GM10266 (cell line): ENCODE data around the gene PHB1.

Experiments used
- DNase-seq: peaks from one replicate; pipeline ENCODE4 v3.0.0; 2012; ENCODE audit errors: extremely low spot score
- TF ChIP-seq, protein P1 (sequence below): IDR thresholded peaks from 2 replicates; pipeline ENCODE4 v1.5.1; 2012; ENCODE audit warnings: mild to moderate bottlenecking, low read depth; ENCODE audit not compliant: control insufficient read depth, insufficient read depth; ENCODE audit errors: missing control alignments

The PHB1 gene

DNA sequence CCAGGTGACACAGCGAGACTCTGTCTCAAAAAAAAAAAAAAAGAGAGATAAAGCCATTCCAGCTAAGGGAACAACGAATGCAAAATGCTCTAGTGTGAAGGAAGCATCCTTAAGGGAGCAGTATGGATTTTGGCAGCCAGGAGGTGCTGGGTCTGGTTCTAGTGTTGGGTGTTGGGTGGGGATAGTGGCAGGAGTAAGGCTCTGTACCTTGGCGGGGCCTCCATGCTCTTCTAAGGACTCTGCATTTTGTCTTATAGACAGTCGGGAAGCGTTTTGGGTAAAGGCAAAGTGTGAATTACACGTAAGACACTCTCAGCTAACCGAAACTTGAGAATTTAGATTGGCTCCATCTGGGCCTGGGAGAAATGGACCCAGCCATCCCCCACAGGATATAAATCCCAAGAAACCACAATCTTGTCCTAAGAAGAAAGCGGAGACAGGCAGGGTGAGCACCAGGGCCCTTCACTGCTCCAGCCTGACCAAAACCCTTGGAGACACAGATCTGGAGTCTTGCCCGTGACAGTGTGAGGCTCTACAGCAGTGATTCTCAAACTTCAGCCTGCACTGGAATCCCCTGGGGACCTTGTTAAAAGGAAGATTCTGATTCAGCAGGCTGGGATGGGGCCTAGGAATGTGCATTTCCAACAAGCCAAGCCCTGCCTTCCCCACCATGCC, 33.1 kb upstream of the PHB1 start:
- DNase-seq: no peak
- TF ChIP-seq, protein P1, sequence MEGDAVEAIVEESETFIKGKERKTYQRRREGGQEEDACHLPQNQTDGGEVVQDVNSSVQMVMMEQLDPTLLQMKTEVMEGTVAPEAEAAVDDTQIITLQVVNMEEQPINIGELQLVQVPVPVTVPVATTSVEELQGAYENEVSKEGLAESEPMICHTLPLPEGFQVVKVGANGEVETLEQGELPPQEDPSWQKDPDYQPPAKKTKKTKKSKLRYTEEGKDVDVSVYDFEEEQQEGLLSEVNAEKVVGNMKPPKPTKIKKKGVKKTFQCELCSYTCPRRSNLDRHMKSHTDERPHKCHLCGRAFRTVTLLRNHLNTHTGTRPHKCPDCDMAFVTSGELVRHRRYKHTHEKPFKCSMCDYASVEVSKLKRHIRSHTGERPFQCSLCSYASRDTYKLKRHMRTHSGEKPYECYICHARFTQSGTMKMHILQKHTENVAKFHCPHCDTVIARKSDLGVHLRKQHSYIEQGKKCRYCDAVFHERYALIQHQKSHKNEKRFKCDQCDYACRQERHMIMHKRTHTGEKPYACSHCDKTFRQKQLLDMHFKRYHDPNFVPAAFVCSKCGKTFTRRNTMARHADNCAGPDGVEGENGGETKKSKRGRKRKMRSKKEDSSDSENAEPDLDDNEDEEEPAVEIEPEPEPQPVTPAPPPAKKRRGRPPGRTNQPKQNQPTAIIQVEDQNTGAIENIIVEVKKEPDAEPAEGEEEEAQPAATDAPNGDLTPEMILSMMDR: no peak

DNA sequence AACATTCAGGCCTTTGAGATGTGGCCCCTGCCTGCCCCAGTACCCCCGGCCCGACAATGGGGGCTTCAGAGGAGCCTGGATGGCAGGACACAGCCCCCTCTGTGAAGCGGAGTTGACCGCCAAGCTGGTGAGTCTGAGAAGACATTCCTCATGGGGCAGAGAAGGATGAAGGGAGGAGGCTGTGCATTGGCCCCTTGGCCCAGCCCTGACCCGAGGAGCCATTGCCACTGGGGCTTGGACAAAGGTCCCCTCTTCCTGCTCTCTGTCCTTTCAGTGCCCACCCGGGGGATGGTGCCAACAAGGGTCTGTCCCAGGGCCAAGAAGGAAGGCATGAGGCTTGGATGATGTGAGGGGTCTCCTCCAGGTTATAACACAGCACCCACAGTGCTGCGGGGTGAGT, 30.9 kb upstream of the PHB1 start:
- TF ChIP-seq, protein P1: no peak
- DNase-seq: no peak

DNA sequence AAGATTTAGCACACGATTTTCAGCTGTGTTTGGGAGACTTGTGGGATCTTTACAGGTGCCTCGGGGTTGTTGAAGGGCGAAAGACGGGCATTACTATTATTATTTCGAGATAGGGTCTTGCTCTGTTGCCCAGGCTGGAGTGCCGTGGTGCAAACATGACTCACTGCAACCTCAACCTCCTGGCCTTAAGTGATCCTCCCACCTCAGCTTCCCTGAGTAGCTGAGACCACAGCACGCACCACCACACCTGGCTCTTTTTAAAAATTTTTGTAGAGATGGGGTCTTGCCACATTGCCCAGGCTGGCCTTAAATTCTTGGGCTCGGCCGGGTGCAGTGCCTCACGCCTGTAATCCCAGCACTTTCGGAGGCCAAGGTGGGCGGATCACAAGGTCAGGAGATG, 29.7 kb upstream of the PHB1 start:
- DNase-seq: no peak
- TF ChIP-seq, protein P1: no peak

DNA sequence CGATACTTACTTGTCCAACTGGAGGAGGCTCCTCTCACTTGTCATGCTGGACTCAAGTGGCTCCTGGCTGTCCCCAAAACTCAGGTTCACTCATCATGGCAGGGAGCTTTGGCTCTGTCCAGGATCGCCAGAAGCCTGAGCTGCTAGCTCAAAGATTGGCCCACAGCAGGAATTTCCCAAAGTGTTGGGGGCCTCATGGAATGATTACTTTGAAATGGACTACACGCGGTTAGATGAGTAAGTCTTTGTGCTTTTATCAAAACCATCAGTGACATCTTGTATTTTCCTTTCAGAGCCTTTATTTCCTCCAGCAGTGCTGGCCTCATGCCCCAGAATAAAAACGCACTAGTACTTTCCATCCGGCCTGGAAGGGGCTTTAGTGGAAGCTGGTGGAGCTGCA, 29.2 kb upstream of the PHB1 start:
- DNase-seq: no peak
- TF ChIP-seq, protein P1: no peak

DNA sequence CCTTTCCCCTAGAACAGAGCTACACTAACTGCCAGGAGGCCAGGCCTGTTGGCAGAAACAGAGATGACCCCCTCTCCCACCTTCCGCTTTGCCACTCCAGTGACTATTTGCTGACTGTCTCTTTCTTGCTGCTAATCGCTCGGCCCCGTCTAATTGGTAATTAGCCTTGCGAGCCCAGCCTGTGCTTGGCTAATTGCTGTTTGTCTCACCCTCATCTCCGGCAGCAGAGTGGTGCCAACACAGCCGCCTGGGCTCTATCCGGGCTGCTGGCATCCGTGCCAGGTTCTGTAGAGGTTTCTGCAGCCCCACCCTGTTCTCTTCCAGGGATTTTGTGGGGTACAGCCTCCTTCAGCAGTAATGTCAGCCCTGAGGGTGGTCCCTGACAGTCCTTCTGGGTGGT, 27.4 kb upstream of the PHB1 start:
- no peak for DNase-seq
- TF ChIP-seq, protein P1: no peak

DNA sequence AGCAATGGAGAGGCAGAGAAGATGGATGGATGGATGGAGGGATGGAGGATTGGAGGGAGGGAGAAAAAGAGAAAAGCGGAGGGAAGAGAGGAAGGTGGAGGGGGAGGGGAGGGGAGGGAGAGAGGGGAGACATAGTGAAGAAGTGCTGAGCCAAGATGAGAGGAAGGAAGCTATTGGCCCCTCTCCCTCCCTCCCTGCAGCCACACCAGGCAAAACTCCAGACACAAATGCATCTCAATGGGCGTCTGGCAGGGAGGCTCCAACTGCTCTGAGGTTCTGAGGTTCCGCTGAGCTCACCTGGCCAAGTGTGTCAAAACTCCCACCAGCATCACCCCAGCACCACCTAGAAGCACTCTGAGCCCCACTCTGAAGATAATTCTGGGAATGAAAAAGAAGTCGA, 26.9 kb upstream of the PHB1 start:
- DNase-seq: no peak
- TF ChIP-seq, protein P1: no peak

DNA sequence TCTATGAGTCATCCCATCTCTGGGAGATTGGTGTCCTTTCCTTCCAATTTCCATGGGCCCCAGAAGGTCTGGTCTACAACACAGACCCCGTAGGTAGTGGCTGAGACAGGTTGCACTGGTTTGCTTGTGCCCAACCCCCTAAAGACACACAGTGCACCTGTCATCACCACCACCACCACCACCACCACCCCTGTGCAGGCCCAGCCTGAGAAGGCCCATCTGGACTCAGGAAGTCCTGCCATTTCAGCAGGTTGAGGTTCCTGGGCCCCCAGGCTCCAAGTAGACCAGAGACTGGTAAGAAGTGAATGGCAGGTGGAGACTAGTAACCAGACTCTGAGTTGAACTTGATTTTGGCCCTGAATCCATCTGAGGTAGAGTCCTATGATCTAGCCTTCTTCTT, 25.9 kb upstream of the PHB1 start:
- TF ChIP-seq, protein P1: no peak
- no peak for DNase-seq
